Chondrocyte (in vitro differentiated cells): ENCODE results near the gene PRDX5. TPM values are rescaled to one million over a fixed set of nuclear protein-coding genes. Genes with fewer than 3 reads are reported as not detected.
A peak's percentile ranks its signal among the peaks of the same experiment; 100 is the strongest.

ENCODE experiments used
- DNase-seq: peaks from one replicate; pipeline ENCODE4 v3.0.0; 2021; ENCODE audit warnings: mixed read lengths, low spot score
- H3K27ac Mint-ChIP-seq: one replicate; pipeline ENCODE4 v1.8.0; 2021; ENCODE audit warnings: mild to moderate bottlenecking, moderate library complexity, mixed read lengths; ENCODE audit not compliant: unreplicated experiment
- H3K27me3 Mint-ChIP-seq: 2 replicates; pipeline ENCODE4 v1.8.0; 2021; ENCODE audit warnings: low read depth, mixed read lengths
- H3K36me3 Mint-ChIP-seq: 2 replicates; pipeline ENCODE4 v1.8.0; 2021; ENCODE audit warnings: low read depth, mixed read lengths
- H3K4me1 Mint-ChIP-seq: 2 replicates; pipeline ENCODE4 v1.8.0; 2021; ENCODE audit warnings: low read depth, mild to moderate bottlenecking, mixed read lengths
- H3K4me3 Mint-ChIP-seq: one replicate; pipeline ENCODE4 v1.8.0; 2021; ENCODE audit warnings: mild to moderate bottlenecking, moderate library complexity, mixed read lengths; ENCODE audit not compliant: unreplicated experiment
- H3K9me3 Mint-ChIP-seq: 2 replicates; pipeline ENCODE4 v1.8.0; 2021; ENCODE audit warnings: low read depth, mixed read lengths
- total RNA-seq: library from RNA; stranded (reverse); gene quantifications from 3 replicates; pipeline ENCODE4 v1.2.1, GENCODE V29; 2021
- TF ChIP-seq, protein P1 (sequence below): fragments of 200-600 bp; sonication (generic); IDR thresholded peaks from 2 replicates; pipeline ENCODE4 v1.5.0; 2021; ENCODE audit warnings: antibody characterized with exemption, mild to moderate bottlenecking, moderate library complexity

PRDX5 gene
- total RNA-seq, 1 donor from 2014 or later = 232 TPM

GRCh38 chr11:64357904-64358535 lies 40.1 kb downstream of the PRDX5 start:
- peak overlapping the region; percentile 74 for H3K27ac Mint-ChIP-seq
- DNase-seq = no peak
- H3K4me1 Mint-ChIP-seq = peaks cover 45% of the 10 kb centered on the region
- H3K4me3 Mint-ChIP-seq = peak overlapping the region; percentile 57
- H3K36me3 Mint-ChIP-seq = peaks cover 10% of the 10 kb centered on the region
- no peaks in the 10 kb centered on the region for H3K27me3 Mint-ChIP-seq
- no peaks in the 10 kb centered on the region for H3K9me3 Mint-ChIP-seq
- TF ChIP-seq, protein P1, sequence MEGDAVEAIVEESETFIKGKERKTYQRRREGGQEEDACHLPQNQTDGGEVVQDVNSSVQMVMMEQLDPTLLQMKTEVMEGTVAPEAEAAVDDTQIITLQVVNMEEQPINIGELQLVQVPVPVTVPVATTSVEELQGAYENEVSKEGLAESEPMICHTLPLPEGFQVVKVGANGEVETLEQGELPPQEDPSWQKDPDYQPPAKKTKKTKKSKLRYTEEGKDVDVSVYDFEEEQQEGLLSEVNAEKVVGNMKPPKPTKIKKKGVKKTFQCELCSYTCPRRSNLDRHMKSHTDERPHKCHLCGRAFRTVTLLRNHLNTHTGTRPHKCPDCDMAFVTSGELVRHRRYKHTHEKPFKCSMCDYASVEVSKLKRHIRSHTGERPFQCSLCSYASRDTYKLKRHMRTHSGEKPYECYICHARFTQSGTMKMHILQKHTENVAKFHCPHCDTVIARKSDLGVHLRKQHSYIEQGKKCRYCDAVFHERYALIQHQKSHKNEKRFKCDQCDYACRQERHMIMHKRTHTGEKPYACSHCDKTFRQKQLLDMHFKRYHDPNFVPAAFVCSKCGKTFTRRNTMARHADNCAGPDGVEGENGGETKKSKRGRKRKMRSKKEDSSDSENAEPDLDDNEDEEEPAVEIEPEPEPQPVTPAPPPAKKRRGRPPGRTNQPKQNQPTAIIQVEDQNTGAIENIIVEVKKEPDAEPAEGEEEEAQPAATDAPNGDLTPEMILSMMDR = no peak

DNA sequence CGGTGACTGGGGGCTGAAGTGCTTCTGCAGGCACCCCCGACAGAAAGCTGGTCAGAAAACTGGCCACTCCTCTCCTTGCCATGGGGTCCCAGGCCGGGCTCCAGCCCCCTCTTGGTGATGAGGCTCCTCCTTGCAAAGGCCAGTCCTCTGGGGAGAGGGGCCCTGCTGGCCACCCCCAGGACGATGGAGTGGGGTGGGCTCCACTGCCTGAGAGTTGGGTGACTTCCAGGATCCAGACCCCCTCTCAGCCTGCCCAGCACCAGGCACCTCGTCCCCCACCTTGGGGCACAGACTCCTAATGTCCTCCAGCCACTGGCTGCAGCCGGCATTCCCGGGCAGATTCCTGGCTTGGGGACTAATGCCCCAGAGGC lies 40.6 kb downstream of the PRDX5 start:
- Mint-ChIP-seq H3K9me3 (no peaks in the 10 kb centered on the region), H3K4me1 (peaks cover 45% of the 10 kb centered on the region), H3K36me3 (peaks cover 13% of the 10 kb centered on the region), H3K27ac (peak overlapping the region; percentile 54), H3K27me3 (no peaks in the 10 kb centered on the region), H3K4me3 (peak overlapping the region; percentile 57)
- DNase-seq = no peak
- TF ChIP-seq, protein P1 = no peak

- Mint-ChIP-seq H3K4me1 (peaks cover 45% of the 10 kb centered on the region), H3K27ac (peak within 1 kb of the TSS; percentile 74), H3K36me3 (peaks cover 16% of the 10 kb centered on the region), H3K9me3 (no peaks in the 10 kb centered on the region), H3K27me3 (no peaks in the 10 kb centered on the region), H3K4me3 (peak within 1 kb of the TSS; percentile 86)
- DNase-seq = no peak
- TF ChIP-seq, protein P1 = no peak
These were observed 41.2 kb downstream of the PRDX5 start, which contains the start of gene RPS6KA4 for GRCh38 chr11:64358907-64359711. Gene RPS6KA4, plus strand, starts transcription at chr11:64359162. Its CDS starts 74 bp downstream, at chr11:64359236.

DNA sequence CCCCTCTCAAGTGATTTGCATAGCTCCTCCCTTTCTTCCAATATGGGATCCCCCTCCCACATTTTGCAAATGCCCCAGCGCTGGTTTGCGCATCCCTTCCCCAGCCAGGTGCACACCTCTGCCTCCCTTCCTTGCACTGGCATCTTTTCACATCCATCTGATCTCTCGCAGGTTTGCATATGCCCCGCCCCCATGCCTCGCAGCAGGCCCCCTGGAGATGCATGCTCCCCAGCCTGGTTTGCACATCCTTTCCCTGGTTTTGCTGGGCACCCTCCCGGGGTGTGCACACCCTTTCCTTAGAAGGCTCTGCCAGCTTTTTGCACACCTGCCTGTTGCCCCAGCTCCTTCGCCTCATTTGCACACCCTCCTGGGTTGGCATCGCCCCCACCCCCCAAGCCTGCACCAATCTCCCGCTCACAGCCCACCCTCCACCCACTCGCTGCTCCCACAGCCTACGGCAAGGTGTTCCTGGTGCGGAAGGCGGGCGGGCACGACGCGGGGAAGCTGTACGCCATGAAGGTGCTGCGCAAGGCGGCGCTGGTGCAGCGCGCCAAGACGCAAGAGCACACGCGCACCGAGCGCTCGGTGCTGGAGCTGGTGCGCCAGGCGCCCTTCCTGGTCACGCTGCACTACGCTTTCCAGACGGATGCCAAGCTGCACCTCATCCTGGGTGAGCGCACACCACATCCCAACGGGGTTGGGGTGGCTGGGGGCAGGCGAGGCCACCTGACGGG lies 42.0 kb downstream of the PRDX5 start:
- TF ChIP-seq, protein P1 = no peak
- no peaks in the 10 kb centered on the region for H3K27me3 Mint-ChIP-seq
- H3K27ac Mint-ChIP-seq = peak overlapping the region; percentile 59

DNA sequence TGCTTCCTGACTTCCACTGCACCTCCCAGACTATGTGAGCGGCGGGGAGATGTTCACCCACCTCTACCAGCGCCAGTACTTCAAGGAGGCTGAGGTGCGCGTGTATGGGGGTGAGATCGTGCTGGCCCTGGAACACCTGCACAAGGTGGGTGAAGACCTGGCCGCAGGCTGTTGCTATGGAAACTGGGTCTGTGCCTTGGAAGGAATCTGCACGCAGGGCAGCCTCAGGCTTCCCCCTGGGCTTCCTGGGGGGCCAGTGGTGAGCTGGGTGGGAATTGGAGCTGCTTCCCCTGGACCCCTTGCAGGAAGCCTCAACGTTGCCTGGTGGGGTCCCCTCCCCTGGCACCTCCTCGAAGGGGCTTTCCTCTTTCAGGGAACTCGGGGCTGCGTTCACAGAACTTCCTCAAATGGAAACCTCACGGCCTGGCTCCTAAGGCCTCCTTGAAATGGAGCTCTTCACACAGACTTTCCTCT lies 42.6 kb downstream of the PRDX5 start:
- Mint-ChIP-seq H3K4me1 (peaks cover 39% of the 10 kb centered on the region), H3K4me3 (peak overlapping the region; percentile 86), H3K36me3 (peaks cover 20% of the 10 kb centered on the region), H3K27ac (no peak overlapping the region), H3K9me3 (no peaks in the 10 kb centered on the region), H3K27me3 (no peaks in the 10 kb centered on the region)
- DNase-seq = no peak
- TF ChIP-seq, protein P1 = no peak

More for the DNA sequence above, 42.0 kb downstream of the PRDX5 start:
- Mint-ChIP-seq H3K36me3 (peaks cover 20% of the 10 kb centered on the region), H3K9me3 (no peaks in the 10 kb centered on the region), H3K4me3 (peak overlapping the region; percentile 86), H3K4me1 (peaks cover 45% of the 10 kb centered on the region)
- DNase-seq = no peak
